GM18870 (cell line): ENCODE measurements around the gene RANBP3.
"Not testable (repeated sequence)": the region's sequence is repeated elsewhere in the genome, so short reads cannot be mapped to it uniquely, and the experiment has no call there.

ENCODE experiments used
- ATAC-seq: cut with Tn5 transposase; IDR thresholded peaks from one replicate; pipeline ENCODE4 v1.9.1; 2021; ENCODE audit warnings: moderate library complexity; ENCODE audit not compliant: unreplicated experiment

The RANBP3 gene, protein sequence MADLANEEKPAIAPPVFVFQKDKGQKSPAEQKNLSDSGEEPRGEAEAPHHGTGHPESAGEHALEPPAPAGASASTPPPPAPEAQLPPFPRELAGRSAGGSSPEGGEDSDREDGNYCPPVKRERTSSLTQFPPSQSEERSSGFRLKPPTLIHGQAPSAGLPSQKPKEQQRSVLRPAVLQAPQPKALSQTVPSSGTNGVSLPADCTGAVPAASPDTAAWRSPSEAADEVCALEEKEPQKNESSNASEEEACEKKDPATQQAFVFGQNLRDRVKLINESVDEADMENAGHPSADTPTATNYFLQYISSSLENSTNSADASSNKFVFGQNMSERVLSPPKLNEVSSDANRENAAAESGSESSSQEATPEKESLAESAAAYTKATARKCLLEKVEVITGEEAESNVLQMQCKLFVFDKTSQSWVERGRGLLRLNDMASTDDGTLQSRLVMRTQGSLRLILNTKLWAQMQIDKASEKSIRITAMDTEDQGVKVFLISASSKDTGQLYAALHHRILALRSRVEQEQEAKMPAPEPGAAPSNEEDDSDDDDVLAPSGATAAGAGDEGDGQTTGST

DNA sequence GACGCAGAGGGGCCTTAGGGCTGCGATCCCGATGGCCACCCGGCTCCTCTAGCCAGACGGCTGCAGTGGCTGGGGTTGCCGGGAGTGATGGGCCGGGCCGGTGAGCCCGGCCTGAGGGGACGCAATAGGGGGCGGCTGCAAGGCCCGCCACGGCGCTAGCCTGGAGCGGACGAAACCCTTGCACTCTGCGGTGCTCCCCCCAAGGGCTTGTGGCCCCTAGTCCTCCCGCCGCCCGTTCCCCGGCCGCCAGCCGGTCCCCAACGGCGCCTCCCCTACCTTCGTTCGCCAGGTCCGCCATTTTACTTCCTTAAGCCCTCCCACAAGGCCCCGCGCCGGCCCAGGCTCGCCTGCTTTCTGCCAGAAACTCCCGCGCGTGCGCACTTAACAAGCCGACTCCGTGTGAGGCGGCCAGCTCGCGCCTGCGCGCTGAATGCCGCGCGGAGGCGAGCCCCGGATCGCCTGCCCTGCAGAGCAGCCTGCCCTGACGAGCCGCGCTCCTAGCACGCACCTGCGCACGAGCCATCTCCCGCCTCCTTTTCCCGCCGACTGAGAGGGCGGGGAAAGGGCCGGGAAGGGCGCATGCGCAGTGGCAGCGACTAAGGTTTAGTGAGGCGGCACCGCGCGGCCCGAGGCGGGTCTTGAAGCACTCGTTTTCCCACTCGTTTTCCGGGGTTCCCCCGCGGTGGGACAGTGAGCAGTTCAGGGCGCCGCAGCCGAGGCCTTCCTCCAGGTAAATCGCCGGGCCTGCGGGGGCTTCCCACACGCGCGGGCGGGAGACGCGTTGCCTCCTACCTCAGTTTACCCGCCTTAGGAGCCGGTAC, at the start of gene RANBP3:
Gene RANBP3 (minus strand): TSS at position 356 of the 821 bp plus-strand sequence. CDS start 58 bp downstream, at position 298.
- peak; percentile 74 for ATAC-seq

DNA sequence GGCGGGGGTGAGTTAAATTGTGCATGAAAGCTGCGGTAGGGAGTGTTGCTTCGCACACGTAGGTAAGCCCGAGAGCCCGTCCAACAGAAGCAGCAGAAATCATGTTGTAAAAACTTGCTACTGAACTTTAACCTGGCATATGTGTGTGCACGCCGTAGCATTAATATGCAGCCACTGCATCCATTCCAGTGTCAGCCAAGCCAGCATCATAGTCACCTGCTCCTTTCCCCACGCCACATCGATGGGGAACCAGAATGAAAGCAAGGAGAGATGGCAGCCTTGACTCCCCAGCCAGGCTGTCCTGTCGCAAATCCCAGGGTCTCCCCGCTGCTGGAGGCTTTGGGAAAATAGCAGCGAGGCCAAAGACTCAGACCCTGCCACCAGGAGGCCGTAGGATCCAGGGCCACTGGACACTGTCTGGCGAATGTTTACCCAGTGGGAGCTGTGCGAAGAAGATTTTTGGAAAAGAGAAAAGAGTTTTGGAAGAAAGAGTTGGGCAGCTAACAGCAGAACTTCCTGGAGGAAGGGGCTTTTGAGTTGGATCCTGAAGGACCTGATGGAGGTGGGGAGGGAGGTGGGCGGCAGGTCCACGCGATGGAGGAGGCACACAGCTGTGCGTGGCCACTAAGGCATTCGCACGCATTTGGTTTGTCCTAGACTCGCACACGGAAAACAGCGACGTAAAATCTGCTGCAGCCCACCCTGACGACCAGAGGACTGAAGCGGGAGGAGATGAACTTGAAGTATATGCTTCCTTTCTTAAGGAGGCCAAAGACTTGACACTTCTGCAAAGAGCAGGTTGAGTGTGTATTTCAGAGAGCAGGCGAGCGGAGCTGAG, 48.7 kb upstream of the RANBP3 start:
- no peak for ATAC-seq

DNA sequence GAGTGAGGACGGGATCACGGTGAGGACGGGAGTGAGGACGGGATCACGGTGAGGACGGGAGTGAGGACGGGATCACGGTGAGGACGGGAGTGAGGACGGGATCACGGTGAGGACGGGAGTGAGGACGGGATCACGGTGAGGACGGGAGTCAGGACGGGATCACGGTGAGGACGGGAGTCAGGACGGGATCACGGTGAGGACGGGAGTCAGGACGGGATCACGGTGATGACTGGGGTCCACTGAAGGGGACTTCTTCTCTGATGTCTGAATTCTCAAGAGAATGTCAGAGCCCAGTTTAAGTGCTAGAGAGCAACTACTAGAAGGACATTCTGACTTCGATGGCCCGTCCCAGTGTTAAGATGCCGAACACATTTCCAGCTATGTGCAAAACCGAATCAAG, 46.8 kb upstream of the RANBP3 start:
- not testable (repeated sequence) for ATAC-seq

DNA sequence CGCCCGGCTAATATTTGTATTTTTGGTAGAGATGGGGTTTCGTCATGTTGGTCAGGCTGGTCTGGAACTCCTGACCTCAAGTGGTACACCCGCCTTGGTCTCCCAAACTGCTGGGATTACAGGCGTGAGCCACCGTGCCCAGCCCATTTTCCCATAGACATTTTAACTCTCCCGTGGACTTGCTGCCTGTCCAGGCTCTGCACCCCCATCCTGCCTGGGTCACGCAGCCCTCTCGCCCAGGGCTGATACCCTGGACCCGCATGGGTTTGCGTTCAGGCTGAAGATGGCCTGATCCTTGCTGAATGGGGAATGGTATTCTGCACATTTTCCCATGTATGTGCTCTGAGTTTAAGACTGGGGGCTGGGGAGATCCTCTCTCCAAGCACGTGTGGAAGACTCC, 46.0 kb upstream of the RANBP3 start:
- ATAC-seq = no peak

DNA sequence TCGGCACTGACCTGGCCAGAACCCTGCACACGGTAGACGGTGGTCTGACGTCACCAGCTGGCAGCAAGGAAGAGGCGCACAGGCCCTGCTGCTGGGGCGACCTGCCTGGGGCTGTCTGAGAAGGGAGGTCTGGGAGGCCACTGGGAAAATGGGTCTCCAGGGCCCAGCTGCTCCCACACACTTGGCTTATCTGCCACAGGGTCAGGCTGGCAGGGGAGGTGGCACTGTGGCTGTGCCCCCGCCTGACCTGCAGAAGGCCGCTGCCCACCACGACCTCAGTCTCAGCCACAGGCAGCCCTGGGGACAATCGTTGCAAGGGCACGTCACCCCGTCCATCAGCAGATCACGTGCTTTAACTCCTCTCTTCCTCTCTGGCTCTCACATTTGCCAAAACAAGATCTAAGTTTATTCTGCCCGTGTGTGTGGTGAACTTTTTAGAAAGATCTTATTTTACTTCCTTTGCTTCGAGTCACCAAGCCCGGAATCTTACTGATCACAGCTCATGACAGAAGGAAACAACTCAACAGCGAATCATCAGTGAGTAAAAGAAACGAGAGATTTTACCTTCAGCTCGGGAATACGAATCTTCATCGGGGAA, 45.2 kb upstream of the RANBP3 start:
- ATAC-seq = no peak

DNA sequence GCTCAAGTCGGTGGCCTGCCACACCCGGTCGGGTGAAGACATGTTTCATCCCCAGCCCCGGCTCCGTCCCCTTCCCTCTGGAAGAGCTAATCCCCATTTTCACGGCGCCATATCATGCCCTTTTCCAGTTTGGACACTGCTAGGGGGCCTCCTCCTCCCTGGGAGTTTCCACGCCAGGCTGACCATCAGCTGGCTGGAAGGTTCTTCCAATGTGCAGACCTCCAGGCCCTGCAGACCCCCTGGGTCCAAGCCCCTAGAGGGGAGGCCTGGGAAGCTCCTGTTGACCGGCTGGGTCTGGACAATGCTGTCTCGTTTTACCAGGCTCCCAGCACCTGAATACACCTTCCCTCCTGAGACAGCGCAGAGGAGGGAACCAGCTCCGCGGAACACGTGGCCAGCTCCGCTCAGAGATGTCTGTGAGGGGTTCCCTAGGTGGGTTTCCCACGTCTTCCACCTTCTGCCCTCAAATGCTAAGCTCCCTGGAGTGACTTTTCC, 44.7 kb upstream of the RANBP3 start:
- ATAC-seq = no peak

DNA sequence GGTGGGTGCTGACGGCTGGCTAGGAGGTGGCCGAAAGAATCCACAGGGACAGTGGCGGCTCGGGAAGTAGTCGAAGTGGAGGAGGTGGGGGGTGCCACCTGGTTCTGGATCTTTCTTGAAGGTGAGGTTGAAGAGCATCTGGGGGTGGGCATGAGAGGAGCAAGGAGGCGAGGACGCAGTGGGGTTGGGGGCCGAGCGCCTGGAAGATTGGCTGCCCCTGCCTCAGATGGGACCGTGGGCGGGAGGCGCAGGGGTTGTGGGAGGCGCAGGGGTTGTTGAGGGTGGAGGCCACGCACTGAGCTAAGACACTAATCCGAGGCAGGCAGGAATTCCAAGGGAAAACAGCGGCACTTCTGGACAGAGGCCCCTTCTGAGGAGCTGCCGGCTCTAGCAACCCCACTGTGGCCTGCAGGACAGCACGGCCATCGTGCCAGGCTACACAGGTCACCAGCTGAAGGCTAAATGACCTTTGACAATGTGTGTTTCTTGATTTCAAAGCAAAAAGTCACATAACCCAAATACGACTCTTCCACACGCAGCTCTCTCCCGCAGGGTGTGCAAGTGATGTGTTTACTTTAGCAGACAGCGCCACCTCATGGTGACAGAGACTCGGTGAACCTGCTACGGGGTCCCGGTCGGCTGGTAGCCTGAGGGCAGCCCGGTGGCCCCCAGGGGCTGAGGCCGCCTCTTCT, 44.1 kb upstream of the RANBP3 start:
- no peak for ATAC-seq

DNA sequence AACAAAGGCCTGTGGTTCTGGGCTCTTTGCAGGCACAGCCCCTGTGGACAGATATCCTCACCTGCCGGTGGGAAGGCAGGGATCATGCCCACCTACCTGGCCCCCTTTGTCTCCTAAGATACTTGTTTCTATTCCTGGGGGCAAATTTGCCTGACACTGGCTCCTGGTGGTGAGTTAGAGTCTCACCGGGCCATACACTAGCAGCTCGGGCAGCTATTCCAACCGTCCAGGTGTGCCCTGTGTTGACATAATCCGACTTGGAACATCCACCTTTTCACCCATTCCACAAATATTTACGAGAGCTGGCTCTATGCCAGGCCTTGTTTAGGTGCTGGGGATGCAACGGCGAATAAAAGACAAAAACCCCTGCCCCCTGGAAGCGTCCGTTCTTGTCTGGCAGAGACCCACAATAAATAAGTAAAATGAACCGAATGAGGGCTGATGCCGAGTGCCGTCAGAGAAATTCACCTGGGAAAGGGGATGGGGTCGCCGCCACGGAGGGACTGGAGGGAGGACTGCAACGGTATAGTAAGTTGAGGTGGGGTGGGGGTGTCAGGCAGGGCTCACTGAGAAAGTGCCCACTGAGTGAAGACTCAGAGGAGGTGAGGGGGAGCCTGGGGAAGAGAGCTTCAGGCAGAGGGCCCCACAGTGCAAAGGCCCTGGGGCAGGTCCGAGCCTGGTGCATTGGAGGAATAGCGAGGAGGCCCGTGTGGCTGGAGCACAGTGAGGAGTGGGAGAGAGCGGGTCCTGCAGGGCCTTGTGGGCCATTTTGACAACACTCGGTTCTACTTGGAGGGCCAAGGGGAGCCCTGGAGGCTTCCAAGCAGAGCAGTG, 43.2 kb upstream of the RANBP3 start:
- ATAC-seq = no peak

DNA sequence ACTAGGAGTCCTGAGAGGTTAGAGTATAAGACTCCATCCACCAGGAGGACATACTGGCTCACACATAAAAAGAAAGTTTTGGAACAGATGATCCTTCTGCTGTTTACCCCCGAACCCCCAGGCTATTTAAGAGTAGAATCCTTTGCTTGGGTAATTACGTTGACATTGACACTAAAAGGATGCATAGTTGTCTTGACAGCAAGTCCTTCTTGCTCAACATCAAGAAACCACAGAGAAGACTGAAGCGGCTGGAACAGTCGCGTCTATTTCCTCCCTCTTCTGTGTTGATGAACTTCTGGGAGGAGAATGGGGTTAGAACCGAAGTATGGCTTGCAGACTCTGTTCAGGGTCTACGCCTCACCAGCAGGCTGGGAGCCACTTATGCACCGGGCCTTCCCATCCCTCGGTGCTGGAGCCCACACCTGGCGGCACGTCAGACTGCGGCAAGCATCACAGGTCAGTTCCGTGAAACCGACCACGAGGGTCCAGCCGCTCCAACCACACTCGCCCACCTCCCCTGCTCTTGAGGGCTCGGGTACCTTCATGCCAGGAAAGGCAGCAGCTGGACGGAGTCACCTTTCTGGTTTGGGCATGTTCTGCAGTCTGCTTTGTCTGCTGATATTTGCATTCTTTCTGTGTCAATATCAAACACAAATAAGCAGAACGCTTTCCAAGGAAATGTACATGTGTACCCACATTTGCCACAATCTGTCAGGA, 42.4 kb upstream of the RANBP3 start:
- ATAC-seq = no peak

DNA sequence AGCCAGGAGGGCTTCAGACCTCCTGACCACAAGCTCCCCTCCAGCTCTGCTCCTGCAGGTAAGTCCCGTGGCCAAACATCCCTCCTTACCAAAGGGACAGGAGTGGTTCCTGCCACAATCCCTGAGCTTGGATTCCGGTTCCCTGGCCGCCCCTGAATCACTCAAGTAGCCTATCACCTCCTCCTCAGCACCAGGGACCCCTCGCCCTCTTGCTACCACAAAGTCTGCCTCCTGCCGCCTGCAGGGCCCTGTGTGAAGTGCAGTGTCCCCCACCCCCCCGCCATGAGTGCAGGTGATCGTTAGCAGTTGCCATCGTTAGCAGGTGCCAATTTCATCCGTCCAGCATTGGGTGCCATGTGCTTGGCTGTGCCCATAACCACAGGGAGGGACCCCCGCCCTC, 40.8 kb upstream of the RANBP3 start:
- no peak for ATAC-seq

DNA sequence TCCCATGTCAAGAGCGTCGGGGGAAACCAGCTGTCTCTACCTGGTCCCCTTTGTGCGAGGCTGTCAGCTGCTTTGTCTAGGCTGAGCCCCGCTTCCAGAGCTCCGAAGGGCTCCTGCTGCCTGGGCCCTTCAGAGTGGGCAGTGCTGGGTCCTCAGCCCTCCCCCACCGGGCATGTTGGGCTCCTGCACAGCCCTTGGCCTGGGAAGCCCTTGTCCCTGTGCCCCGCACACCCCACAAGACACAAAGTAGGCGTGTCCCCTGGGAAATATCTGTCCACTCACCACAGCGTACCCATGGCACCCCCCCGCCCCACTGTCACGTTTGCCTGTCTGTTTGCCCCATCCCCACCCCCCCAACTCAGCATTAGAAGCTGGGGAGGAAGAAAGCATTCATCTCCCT, 39.6 kb upstream of the RANBP3 start:
- ATAC-seq = no peak

DNA sequence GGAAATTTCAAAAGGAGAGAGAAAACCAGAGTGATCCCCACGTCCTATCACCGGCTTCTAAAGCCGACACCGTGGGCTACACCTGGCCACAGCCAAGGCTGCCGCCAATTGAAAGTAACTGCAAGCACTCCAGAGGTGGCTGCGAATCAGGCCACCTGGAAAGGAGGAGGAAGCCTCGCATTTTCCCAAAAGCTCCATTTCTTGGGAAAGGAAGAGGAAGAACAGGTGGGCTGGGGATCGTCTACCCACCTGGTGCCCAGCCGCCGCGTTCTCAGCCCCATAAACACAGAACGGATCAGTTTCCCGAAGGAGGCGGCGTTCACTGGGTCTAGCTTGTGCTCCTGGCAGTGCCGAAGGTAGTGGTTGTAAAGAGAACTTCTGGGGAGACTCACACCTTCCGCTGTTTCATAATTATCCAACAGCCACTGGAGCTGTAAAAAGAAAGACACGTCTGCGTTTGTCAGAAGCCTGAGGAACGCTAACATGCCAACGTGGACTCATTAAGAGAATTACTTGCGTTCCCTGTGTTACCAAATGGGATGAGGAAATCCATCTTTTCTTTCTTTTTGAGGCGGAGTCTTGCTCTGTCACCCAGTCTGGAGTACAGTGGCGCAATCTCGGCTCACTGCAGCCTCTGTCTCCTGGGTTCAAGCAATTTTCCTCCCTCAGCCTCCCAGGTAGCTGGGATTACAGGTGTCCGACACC, 38.1 kb upstream of the RANBP3 start:
- ATAC-seq = no peak

DNA sequence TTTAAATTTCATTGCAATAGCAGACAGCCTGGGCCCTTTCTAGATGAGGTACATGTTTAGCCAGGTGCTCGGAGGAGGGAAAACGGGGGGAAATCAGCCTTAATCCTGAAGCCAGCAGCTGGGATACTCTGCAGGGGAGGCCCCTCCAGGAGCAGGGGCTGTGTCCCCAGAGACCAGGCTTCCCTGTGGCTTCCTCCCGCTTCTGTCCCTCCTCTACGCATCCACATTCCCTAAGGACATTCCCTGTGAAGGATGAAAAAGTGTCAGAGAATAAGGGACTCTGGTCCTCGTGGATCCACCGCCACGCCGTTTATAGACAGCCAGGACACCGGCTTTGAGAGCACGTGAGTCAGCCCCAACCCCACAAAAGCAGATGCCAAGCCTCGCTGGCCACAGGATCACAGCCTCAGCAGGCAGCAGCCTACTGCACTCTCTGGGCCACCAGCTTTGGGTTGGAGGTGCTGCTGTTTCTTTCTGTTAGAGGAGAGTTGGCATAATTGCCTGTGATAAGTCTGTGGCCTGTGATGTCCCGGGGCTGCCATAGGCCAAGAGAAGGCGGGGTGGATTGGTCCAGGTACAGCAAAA, 36.7 kb upstream of the RANBP3 start:
- no peak for ATAC-seq

DNA sequence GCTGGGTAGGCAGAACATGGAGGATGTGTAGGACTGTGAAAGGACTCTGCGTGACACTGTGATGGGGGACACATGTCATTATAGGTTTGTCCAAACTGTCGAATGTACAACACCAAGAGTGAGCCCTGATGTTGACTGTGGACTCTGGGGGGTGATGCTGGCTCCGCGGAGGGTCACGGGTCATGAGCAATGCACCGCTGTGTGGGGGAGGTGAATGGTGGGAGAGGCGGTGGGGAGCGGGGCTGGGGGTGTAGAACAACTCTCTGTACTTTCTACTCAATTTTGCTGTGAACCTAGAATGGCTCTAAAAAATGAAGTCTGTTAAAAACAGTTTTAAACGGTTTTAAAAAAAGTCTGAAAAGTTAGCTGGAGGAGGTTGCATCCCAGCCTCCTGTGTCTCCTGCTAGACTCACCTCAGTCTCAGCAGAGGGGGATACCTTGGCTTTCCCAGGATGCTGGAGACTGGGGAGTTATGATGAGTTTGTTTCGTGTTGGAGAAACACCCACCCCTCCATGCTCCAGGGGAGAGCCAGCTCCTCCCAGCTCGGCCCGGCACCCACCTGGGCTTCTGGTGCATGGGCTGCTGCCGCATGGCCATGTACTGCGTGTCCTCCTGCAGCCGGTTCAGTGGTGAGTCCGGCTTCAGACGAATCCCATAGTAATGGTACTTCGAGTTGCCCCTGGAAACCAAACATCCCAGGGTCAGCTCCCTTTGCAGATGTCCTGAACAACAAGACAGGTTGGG, 34.7 kb upstream of the RANBP3 start:
- ATAC-seq = no peak

DNA sequence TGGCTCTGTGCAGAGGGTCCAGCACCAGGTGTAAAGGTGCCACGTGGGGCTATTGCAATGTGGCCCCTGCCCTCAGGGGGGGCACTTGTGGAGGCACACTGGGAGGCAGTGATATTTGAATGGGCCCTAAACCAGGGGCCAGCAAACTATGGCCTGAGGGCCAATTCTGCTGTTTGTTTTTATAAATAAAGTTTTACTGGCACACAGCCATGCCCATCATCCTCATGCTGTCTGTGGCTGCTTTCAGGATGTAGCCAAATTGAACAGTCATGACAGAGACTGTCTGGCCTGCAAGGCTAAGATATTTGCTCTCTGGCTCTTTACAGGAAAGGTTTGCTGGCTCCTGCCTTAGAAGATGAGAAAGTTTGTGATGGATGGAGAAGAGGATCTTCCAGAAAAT, 33.9 kb upstream of the RANBP3 start:
- ATAC-seq = no peak

DNA sequence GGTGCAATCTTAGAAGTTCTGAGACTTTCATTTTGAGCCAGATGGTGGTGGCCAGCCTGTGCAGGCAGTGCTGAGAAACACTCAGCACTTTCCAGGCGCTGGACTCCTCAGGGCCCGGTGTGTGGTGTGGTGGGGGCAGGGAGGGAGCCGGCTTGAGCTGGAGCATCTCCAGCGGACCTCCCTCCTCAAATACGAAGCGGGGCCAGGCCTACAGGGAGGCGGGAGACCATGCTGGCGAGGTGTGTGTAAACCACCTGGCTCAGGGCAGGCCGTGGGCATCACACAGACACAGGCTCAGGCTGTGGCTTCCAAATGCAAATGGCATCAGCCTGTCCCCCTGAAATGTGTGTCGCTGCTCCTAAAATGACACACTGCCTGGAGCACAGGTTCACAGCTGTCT, 33.3 kb upstream of the RANBP3 start:
- no peak for ATAC-seq

DNA sequence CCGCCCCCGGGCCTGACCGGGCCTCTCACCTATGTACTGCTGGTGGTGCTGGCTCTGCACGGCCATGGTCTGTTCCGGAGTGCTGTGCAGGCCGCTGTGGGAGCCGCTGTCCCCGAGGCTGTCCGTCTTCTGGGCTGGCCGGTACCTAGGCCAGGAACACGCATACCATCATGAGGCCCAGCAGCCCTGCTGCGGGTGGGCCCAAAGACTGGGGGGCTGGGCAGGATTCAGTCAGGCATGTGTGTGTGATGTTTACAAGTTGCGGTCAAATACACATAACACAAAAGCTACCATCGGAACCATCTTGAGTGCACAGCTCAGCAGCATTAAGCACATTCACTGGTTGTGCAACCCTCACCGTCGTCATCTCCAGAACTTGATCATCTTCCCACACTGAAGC, 32.2 kb upstream of the RANBP3 start:
- no peak for ATAC-seq
